Measurements from ENCODE around the gene PRKG1. TPM values are rescaled to one million over a fixed set of nuclear protein-coding genes. Genes with fewer than 3 reads are reported as not detected.

Gene PRKG1
- total RNA-seq, 1 donor from 2014 or later: not detected

GRCh38 chr10:52078397-52078937, 1004.2 kb downstream of the PRKG1 start:
- intact Hi-C loops (cut with micrococcal nuclease): no loop called here

DNA sequence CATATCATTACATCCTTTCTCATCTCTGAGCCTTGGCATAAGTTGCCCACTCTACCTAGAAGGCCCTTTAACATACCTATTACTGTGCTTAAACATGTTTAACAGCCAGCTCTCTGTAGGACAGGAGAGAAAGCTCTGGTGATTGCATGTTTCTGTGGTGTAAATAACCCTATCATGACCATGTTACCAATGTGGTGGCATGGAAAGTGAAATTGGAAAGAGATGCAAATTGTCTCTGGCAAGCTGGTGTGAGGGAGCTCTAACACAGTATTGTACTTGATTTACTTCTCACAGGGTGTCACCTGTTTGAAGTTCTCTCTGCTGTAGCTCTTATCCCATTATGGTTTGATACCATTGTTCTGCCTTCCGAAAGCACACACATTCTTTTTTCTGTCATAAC, 1008.0 kb downstream of the PRKG1 start:
- intact Hi-C loops (cut with micrococcal nuclease): no loop called here

GRCh38 chr10:52083422-52083821, 1009.1 kb downstream of the PRKG1 start:
- intact Hi-C loops (cut with micrococcal nuclease): no loop called here

DNA sequence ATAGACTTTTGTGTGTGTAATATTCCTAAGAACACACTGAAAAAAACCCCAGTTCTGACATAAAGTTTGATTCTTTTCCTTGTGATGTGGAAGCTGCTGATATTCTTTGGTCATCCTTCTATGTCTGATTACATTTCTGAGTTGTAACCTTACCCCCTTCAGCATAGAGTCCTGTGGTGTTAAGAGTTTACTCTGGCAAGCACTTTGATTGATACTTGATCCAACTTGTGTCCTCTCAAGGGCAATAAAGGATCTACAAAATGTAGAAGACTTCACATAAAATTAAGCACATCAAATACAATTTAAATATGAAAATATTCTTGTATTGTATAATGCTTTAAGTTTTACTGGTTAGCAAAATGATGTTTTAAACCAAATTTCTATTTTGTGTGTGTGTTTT, 1018.1 kb downstream of the PRKG1 start:
- intact Hi-C loops (cut with micrococcal nuclease): no loop called here

DNA sequence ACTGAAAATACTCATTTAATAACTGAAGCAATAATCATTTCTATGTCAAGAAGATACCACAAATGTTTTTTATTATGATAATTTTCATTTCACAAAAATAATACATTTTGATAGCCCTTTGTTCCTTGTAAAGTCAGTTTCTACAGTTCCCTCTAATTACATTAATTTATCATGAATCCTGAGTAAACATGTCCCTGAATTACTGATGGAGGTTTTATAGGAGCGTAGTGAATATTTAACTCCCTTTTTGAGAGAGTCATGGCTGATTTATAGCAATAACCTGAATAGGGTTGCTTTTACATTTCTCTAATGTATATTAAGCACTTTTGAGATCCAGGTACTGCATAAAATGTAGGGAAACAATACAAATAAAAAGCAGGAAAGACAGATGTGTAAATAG, 1023.8 kb downstream of the PRKG1 start:
- intact Hi-C loops (cut with micrococcal nuclease): no loop called here

- intact Hi-C loops (cut with micrococcal nuclease): no loop called here
These were observed 1024.8 kb downstream of the PRKG1 start for GRCh38 chr10:52099026-52099600.

- intact Hi-C loops (cut with micrococcal nuclease): no loop called here
These were observed 1025.8 kb downstream of the PRKG1 start for GRCh38 chr10:52100011-52100547.

DNA sequence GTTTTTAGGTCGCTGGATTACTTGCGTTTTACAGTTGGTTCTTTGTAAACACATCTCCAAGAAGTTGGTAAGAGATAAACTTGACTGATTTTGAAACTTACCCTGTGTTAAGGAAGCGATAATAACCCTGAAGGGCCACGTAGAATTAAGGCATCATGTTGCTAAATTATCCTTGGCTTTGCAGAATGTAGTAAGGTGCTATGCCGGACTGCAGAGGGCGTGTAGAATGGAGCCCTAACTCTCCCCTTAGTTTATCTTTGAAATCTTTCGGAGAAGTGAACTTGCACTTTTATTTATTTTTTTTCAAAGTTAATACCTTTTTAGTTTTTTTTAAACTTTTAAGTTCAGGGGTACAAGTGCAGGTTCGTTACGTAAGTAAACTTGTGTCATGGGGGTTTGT, 1031.0 kb downstream of the PRKG1 start:
- intact Hi-C loops (cut with micrococcal nuclease): no loop called here

- intact Hi-C loops (cut with micrococcal nuclease): no loop called here
These were observed 1031.7 kb downstream of the PRKG1 start for GRCh38 chr10:52106011-52106410.

GRCh38 chr10:52106899-52107298, 1032.6 kb downstream of the PRKG1 start:
- intact Hi-C loops (cut with micrococcal nuclease): no loop called here

DNA sequence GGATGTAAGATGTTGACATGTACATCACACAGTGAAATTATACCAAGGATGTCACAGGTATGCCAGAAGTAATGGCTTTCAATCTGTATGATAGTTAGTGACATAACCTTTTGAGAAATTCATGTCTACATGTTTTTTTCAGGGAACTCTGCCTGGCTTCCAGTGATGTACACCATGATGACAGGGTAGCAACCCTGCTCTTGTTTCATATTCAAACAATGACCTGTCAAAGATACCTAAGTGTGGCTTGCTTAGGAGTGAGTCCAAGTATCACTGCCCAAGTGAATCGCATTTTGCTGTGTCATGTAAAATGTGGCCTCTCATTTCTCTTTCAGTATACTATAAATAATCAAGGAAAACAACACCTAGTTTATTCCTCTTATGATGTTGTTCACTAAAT, 1033.9 kb downstream of the PRKG1 start:
- intact Hi-C loops (cut with micrococcal nuclease): no loop called here

- intact Hi-C loops (cut with micrococcal nuclease): no loop called here
These were observed 1036.3 kb downstream of the PRKG1 start for GRCh38 chr10:52110576-52110975.

DNA sequence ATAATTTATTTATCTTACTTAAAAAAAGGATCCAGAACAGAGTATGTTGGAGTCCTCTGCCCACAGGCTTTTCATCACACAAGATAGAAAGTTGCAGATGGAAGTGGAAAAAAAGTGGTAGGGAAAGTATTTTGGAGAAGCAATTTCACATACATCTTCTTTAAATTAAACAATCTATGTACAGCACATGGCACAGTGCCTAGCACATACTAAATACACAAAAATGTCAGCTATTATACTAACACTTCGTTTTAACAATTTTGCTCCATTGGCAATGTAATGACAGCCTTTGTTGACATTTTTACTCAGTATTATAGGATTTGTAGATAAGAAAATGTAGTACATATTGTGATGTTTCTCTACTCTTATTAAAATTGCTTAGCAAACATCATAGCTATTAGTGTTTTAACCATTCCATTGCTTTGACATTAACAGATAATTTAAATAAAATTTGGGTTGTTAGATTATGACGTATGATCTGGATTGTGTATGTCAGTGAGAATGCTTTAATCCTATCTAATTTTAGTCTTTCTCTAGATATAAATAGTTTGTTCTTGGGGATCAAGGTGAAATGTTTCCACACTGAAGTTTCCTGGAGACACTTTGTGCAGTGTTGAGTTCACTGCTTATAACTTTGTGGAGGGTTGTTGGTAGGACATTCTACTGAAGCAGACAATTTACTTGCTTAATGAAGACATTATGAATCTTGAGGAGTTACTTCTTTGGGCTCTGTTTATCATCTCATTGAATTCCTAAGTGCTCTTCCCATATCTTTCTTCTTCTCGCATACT, 1037.0 kb downstream of the PRKG1 start:
- intact Hi-C loops (cut with micrococcal nuclease): no loop called here

- intact Hi-C loops (cut with micrococcal nuclease): no loop called here
These were observed 1041.5 kb downstream of the PRKG1 start for GRCh38 chr10:52115823-52116222.

- intact Hi-C loops (cut with micrococcal nuclease): no loop called here
These were observed 1045.2 kb downstream of the PRKG1 start for GRCh38 chr10:52119507-52119906.

GRCh38 chr10:52121688-52122087, 1047.4 kb downstream of the PRKG1 start:
- intact Hi-C loops (cut with micrococcal nuclease): no loop called here

- intact Hi-C loops (cut with micrococcal nuclease): no loop called here
These were observed 1053.9 kb downstream of the PRKG1 start for GRCh38 chr10:52128056-52128683.

GRCh38 chr10:52129410-52130178, 1055.3 kb downstream of the PRKG1 start:
- intact Hi-C loops (cut with micrococcal nuclease): no loop called here

- intact Hi-C loops (cut with micrococcal nuclease): no loop called here
These were observed 1060.8 kb downstream of the PRKG1 start for GRCh38 chr10:52135101-52135500.

GRCh38 chr10:52136921-52137320, 1062.6 kb downstream of the PRKG1 start:
- intact Hi-C loops (cut with micrococcal nuclease): no loop called here

DNA sequence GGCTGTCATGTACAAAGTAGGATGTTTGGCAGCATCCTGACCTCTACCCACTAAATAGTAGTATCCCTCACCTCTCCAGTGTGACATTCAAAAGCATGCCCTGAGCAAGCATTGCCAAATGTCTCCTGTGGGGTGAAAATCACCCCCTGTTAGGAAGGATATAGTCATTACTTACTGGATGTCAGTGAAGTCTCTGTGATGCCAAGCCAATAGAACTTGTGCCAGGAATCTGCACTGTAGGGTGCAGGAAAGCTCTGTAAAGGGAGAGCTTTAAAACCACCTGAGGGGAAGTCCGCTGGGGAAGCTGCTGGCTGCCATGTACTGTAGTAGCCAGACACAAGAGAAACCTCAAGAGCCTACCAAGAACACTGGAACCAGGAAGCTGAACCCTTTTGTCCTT, 1069.1 kb downstream of the PRKG1 start:
- intact Hi-C loops (cut with micrococcal nuclease): no loop called here
